ENCODE data around the gene SEPTIN10.

Gene SEPTIN10

GRCh38 chr2:109498906-109499305, 114.9 kb downstream of the SEPTIN10 start:
- H3K36me3 ChIP-seq (ENCODE audit: control insufficient read depth in 1 of 2, insufficient read depth in 2 of 2, low read length in 2 of 2): no peaks in the 10 kb centered on the region
- no peaks in the 10 kb centered on the region for H3K9me3 ChIP-seq (ENCODE audit: control insufficient read depth in 1 of 2, low read length in 2 of 2)
- H3K4me1 ChIP-seq (ENCODE audit: control insufficient read depth in 1 of 2, insufficient read depth in 2 of 2, low read length in 2 of 2): peaks cover 32 to 34% of the 10 kb centered on the region in 2 donors
- H3K27me3 ChIP-seq (ENCODE audit: control insufficient read depth in 1 of 2, insufficient read depth in 2 of 2, low read length in 2 of 2): no peaks in the 10 kb centered on the region
- no peak overlapping the region for H3K9ac ChIP-seq (ENCODE audit: low read depth in 1 of 2, low read length in 2 of 2)
- H3K27ac ChIP-seq (ENCODE audit: low read depth, low read length): no peak overlapping the region
- no peak overlapping the region for H3K4me3 ChIP-seq (ENCODE audit: low read depth in 1 of 2, low read length in 2 of 2)

GRCh38 chr2:109497911-109498870, 115.6 kb downstream of the SEPTIN10 start:
- Histone ChIP-seq H3K9ac (ENCODE audit: low read depth in 1 of 2, low read length in 2 of 2) (no peak overlapping the region), H3K4me1 (ENCODE audit: control insufficient read depth in 1 of 2, insufficient read depth in 2 of 2, low read length in 2 of 2) (peaks cover 34 to 35% of the 10 kb centered on the region in 2 donors), H3K27ac (ENCODE audit: low read depth, low read length) (no peak overlapping the region), H3K9me3 (ENCODE audit: control insufficient read depth in 1 of 2, low read length in 2 of 2) (no peaks in the 10 kb centered on the region), H3K36me3 (ENCODE audit: control insufficient read depth in 1 of 2, insufficient read depth in 2 of 2, low read length in 2 of 2) (no peaks in the 10 kb centered on the region), H3K27me3 (ENCODE audit: control insufficient read depth in 1 of 2, insufficient read depth in 2 of 2, low read length in 2 of 2) (no peaks in the 10 kb centered on the region), H3K4me3 (ENCODE audit: low read depth in 1 of 2, low read length in 2 of 2) (no peak overlapping the region)

GRCh38 chr2:109497463-109497862, 116.3 kb downstream of the SEPTIN10 start:
- Histone ChIP-seq H3K4me1 (ENCODE audit: control insufficient read depth in 1 of 2, insufficient read depth in 2 of 2, low read length in 2 of 2) (peaks cover 34 to 35% of the 10 kb centered on the region in 2 donors), H3K27me3 (ENCODE audit: control insufficient read depth in 1 of 2, insufficient read depth in 2 of 2, low read length in 2 of 2) (no peaks in the 10 kb centered on the region), H3K9ac (ENCODE audit: low read depth in 1 of 2, low read length in 2 of 2) (no peak overlapping the region), H3K4me3 (ENCODE audit: low read depth in 1 of 2, low read length in 2 of 2) (no peak overlapping the region), H3K9me3 (ENCODE audit: control insufficient read depth in 1 of 2, low read length in 2 of 2) (no peaks in the 10 kb centered on the region), H3K27ac (ENCODE audit: low read depth, low read length) (no peak overlapping the region), H3K36me3 (ENCODE audit: control insufficient read depth in 1 of 2, insufficient read depth in 2 of 2, low read length in 2 of 2) (no peaks in the 10 kb centered on the region)

DNA sequence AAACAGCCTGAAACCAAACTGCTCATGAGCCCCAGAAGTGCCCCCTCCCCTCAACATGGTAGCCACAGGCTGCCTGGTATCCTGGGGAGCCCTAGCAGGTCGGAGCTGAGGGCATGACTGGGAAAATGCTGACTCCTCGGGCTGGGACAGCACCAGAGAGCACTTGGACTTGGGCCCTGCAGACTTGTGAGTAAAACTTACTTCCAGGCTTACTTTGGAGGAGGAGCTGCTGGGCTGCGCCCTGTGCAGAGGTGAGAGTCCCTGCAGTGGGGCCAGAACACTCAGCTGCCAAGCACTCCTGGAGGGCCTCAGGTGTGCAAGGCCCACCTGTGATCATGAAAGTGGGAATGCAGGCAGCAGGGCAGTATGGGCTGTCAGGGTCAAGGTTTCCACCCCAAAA, 119.4 kb downstream of the SEPTIN10 start:
- H3K36me3 ChIP-seq (ENCODE audit: control insufficient read depth in 1 of 2, insufficient read depth in 2 of 2, low read length in 2 of 2): peaks cover 0 to 3% of the 10 kb centered on the region in 2 donors
- no peaks in the 10 kb centered on the region for H3K27me3 ChIP-seq (ENCODE audit: control insufficient read depth in 1 of 2, insufficient read depth in 2 of 2, low read length in 2 of 2)
- no peaks in the 10 kb centered on the region for H3K9me3 ChIP-seq (ENCODE audit: control insufficient read depth in 1 of 2, low read length in 2 of 2)
- H3K27ac ChIP-seq (ENCODE audit: low read depth, low read length): no peak overlapping the region
- H3K9ac ChIP-seq (ENCODE audit: low read depth in 1 of 2, low read length in 2 of 2): no peak overlapping the region
- no peak overlapping the region for H3K4me3 ChIP-seq (ENCODE audit: low read depth in 1 of 2, low read length in 2 of 2)
- H3K4me1 ChIP-seq (ENCODE audit: control insufficient read depth in 1 of 2, insufficient read depth in 2 of 2, low read length in 2 of 2): peaks cover 28 to 31% of the 10 kb centered on the region in 2 donors

DNA sequence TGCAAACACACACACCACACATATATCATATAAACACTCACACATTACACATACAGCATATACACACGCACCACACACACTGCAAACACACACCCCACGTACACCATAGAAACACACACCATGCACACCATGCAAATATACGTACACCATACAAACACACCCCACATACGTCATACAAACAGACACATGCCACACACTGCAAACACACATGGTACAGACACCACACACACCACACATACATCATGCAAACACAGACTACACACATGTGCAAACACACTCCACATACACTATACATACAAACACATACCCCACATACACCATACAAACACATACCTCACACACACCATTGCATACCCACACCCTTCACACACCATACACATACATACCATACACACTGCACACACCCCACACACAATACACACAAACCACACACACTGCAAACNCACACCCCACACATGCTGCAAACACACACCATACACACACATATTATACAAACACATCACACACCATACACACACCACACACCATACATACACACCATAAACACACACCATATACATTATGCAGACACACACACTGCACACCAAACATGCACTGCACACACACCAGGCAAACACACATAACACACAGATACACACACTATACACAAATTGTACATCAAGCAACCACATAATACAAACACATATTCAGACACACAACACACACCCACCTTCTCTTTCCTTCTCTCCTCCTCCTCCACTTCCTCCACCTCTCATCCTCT, 120.4 kb downstream of the SEPTIN10 start:
- Histone ChIP-seq H3K9me3 (ENCODE audit: control insufficient read depth in 1 of 2, low read length in 2 of 2) (no peaks in the 10 kb centered on the region), H3K4me3 (ENCODE audit: low read depth in 1 of 2, low read length in 2 of 2) (no peak overlapping the region), H3K9ac (ENCODE audit: low read depth in 1 of 2, low read length in 2 of 2) (no peak overlapping the region), H3K27ac (ENCODE audit: low read depth, low read length) (no peak overlapping the region), H3K27me3 (ENCODE audit: control insufficient read depth in 1 of 2, insufficient read depth in 2 of 2, low read length in 2 of 2) (no peaks in the 10 kb centered on the region), H3K36me3 (ENCODE audit: control insufficient read depth in 1 of 2, insufficient read depth in 2 of 2, low read length in 2 of 2) (peaks cover 0 to 3% of the 10 kb centered on the region in 2 donors), H3K4me1 (ENCODE audit: control insufficient read depth in 1 of 2, insufficient read depth in 2 of 2, low read length in 2 of 2) (peaks cover 21 to 24% of the 10 kb centered on the region in 2 donors)

All from duodenal mucosa (tissue), 2 donors.